Lung (tissue), 12 donors: ENCODE data around the gene CALCB. TPM values are rescaled to one million over a fixed set of nuclear protein-coding genes. Genes with fewer than 3 reads are reported as not detected.

ENCODE experiments used
- ATAC-seq: fragments of 200-7000 bp; cut with Tn5 transposase; one replicate; pipeline ENCODE4 v1.9.1; 2020; ENCODE audit warnings: moderate number of reproducible peaks; ENCODE audit not compliant: insufficient read depth, low FRiP score
- DNase-seq, 3 donors: peaks; one replicate each; pipeline ENCODE4 v3.0.0-alpha.2; 2013 to 2017
- H3K27ac ChIP-seq, 2 donors: one replicate each; pipeline ENCODE4 v1.5.1; 2013; ENCODE audit warnings: mild to moderate bottlenecking in 2 of 2, moderate library complexity in 2 of 2, control low read depth in 1 of 2, inconsistent platforms in 1 of 2, low read depth in 1 of 2, low read length in 1 of 2
- H3K27me3 ChIP-seq, 3 donors: one replicate each; pipeline ENCODE4 v1.5.1; 2013; ENCODE audit warnings: low read length in 2 of 3; ENCODE audit not compliant: control insufficient read depth in 3 of 3, insufficient read depth in 3 of 3
- H3K36me3 ChIP-seq, 4 donors: one replicate each; pipeline ENCODE4 v1.5.1; 2013; ENCODE audit warnings: low read length in 4 of 4, mild to moderate bottlenecking in 1 of 4, moderate library complexity in 1 of 4; ENCODE audit not compliant: control insufficient read depth in 4 of 4, insufficient read depth in 4 of 4
- H3K4me1 ChIP-seq, 5 donors: one replicate each; pipeline ENCODE4 v1.5.1; 2013; ENCODE audit warnings: low read length in 5 of 5, mild to moderate bottlenecking in 2 of 5, moderate library complexity in 1 of 5; ENCODE audit not compliant: control insufficient read depth in 5 of 5, insufficient read depth in 5 of 5
- H3K4me3 ChIP-seq: one replicate; pipeline ENCODE4 v1.5.1; 2013; ENCODE audit warnings: mild to moderate bottlenecking, control low read depth, moderate library complexity
- H3K9ac ChIP-seq, 2 donors: one replicate each; pipeline ENCODE4 v1.5.1; 2013; ENCODE audit warnings: low read length in 2 of 2, control low read depth in 1 of 2; ENCODE audit not compliant: insufficient read depth in 1 of 2
- H3K9me3 ChIP-seq, 4 donors: one replicate each; pipeline ENCODE4 v1.5.1; 2013; ENCODE audit warnings: low read length in 3 of 4, mild to moderate bottlenecking in 1 of 4, moderate library complexity in 1 of 4; ENCODE audit not compliant: control insufficient read depth in 4 of 4, insufficient read depth in 3 of 4
- WGBS, 2 donors: extraction: QIAGEN DNeasy Blood & Tissue Kit; methylation state at CpG; one replicate each; pipeline ENCODE4 v1.1.7; 2013; 5-methylcytosine and 5-hydroxymethylcytosine counted together
- polyA plus RNA-seq, 2 donors: library from polyadenylated mRNA; stranded (reverse); fragments of 200-250 nt; gene quantifications; one replicate each; pipeline ENCODE4 v1.2.1, GENCODE V29; 2013
- total RNA-seq, 2 donors: library from RNA; depleted of rRNA in 1 of 2; stranded (reverse); fragments of >200 nt in 1 of 2; gene quantifications; one replicate each; pipeline ENCODE4 v1.2.1, GENCODE V29; 2014 to 2021
- TF ChIP-seq, protein P1 (sequence below): IDR thresholded peaks from 2 replicates; pipeline ENCODE4 v1.5.1; 2012; ENCODE audit warnings: mild to moderate bottlenecking; ENCODE audit errors: control extremely low read depth, extremely low read depth
- donor health status: control.
- donor health status: control.
- donor health status: Bipolar disorder and iron deficiency.
- donor health status: healthy.
- donor health status: DM: yes; HTN: yes; CAD: no.

The CALCB gene
- total and polyA plus RNA-seq, 4 donors = 0.09 to 0.25 (median 0.11) TPM; not detected in 1

DNA sequence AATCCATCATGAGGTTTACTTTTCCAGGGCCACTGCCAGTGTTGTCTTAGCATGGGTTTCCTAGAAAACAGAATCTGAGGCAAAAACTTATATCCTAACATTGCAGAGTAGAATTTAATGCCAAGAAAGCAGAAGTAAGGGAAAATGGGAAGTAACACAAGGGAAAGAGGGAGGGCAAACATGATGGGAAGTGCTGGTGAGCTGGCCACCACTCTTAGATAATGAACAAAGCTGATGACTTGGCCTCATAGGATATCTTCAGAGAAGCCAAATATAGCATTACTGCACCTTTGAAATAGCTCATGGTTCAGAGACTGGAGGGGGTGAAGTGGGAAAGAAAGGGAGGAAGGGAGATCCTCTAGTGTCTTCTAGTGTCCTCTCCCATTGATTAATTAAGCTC lies 24.8 kb upstream of the CALCB start:
- no peaks in the 10 kb centered on the region for H3K4me1 ChIP-seq
- ATAC-seq (no peak), DNase-seq (no peak)

GRCh38 chr11:15053191-15053685 lies 20.2 kb upstream of the CALCB start:
- H3K9ac ChIP-seq = no peak overlapping the region
- 90% methylated on average over 1 of the region's 1 CpG for WGBS, 2 donors
- no peak overlapping the region for H3K4me3 ChIP-seq
- no peaks in the 10 kb centered on the region for H3K9me3 ChIP-seq
- H3K27ac ChIP-seq = no peak overlapping the region
- H3K4me1 ChIP-seq = no peaks in the 10 kb centered on the region
- ATAC-seq (no peak), DNase-seq (no peak)
- TF ChIP-seq, protein P1, sequence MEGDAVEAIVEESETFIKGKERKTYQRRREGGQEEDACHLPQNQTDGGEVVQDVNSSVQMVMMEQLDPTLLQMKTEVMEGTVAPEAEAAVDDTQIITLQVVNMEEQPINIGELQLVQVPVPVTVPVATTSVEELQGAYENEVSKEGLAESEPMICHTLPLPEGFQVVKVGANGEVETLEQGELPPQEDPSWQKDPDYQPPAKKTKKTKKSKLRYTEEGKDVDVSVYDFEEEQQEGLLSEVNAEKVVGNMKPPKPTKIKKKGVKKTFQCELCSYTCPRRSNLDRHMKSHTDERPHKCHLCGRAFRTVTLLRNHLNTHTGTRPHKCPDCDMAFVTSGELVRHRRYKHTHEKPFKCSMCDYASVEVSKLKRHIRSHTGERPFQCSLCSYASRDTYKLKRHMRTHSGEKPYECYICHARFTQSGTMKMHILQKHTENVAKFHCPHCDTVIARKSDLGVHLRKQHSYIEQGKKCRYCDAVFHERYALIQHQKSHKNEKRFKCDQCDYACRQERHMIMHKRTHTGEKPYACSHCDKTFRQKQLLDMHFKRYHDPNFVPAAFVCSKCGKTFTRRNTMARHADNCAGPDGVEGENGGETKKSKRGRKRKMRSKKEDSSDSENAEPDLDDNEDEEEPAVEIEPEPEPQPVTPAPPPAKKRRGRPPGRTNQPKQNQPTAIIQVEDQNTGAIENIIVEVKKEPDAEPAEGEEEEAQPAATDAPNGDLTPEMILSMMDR = no peak
- peaks cover 0 to 2% (median 0%) of the 10 kb centered on the region in 3 donors for H3K27me3 ChIP-seq
- H3K36me3 ChIP-seq = no peaks in the 10 kb centered on the region

More for the DNA sequence above, 24.8 kb upstream of the CALCB start:
- H3K9me3 ChIP-seq = no peaks in the 10 kb centered on the region
- no peak overlapping the region for H3K27ac ChIP-seq
- no peaks in the 10 kb centered on the region for H3K36me3 ChIP-seq
- no peaks in the 10 kb centered on the region for H3K27me3 ChIP-seq
- no peak overlapping the region for H3K4me3 ChIP-seq
- TF ChIP-seq, protein P1 = no peak
- H3K9ac ChIP-seq = no peak overlapping the region

DNA sequence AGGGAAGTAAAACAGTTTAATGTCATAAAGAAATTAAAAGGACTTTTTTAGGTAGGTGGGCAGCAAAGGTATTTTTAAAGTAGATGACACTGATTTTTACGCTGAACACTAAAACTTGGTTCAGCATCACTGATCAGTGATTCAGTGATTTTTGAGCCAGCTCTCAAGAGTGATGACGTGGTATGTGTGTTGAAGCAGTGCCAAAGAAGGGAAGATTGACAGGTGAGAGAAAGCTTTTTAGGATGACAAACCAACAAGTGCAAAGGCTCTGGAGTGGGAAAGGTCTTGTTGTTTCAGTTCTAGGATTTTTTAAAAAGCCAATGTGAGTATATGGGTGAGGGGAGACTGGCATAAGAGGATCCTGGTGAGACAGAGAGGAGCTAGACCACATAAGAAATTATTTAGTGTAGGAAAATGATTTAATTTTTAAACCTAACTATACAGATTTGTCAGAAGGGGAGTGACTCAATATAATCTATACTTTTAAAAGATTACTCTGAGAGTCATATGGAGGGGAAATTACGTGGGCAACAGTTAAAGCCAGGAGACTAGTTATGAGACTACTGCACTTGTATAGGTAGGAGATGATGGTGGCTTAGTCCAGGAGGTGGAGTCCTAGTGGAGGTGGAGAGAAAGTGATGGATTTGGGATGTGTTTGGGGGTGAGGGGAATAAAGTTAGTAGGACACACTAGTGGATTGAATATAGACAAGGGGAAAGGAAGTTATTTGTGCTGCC lies 17.6 kb upstream of the CALCB start:
- Histone ChIP-seq H3K9ac (no peak overlapping the region), H3K4me3 (no peak overlapping the region), H3K27me3 (peaks cover 0 to 2% (median 0%) of the 10 kb centered on the region in 3 donors), H3K36me3 (no peaks in the 10 kb centered on the region), H3K27ac (no peak overlapping the region), H3K9me3 (no peaks in the 10 kb centered on the region), H3K4me1 (no peaks in the 10 kb centered on the region)
- ATAC-seq = no peak
- WGBS, 2 donors = 65 to 80% methylated on average over 3 of the region's 3 CpGs
- no peak for DNase-seq
- TF ChIP-seq, protein P1 = no peak
